SK-MEL-5 (cell line): ENCODE results near the gene RNF224. TPM values are rescaled to one million over a fixed set of nuclear protein-coding genes. Genes with fewer than 3 reads are reported as not detected.

Experiments
- DNase-seq: peaks from one replicate; pipeline ENCODE4 v3.0.0-alpha.2; 2016; ENCODE audit warnings: low read depth, low spot score
- in situ Hi-C: cut with HindIII; loops from 2 replicates; pipeline ENCODE4 v1.10.0; 2016; ENCODE audit warnings: low sequenced_read_pairs, high pct_unique_total_duplicates, low pct_unique_long_range_greater_than_20kb
- total RNA-seq: library from RNA; depleted of rRNA; stranded (reverse); fragments of >200 nt; shearing (Covaris generic); gene quantifications from 2 replicates; pipeline ENCODE4 v1.2.3, GENCODE V29; 2014

RNF224 gene
- total RNA-seq, 1 experiment from 2014 or later: not detected

- DNase-seq: no peak
- in situ Hi-C loops: no loop called here
These were observed 36.9 kb upstream of the RNF224 start for GRCh38 chr9:137190315-137190856.

- no peak for DNase-seq
- in situ Hi-C loops: no loop called here
These were observed 36.1 kb upstream of the RNF224 start for GRCh38 chr9:137191245-137191644.

GRCh38 chr9:137191691-137192447 lies 35.4 kb upstream of the RNF224 start:
- in situ Hi-C loops: no loop called here

GRCh38 chr9:137192448-137192780 lies 34.9 kb upstream of the RNF224 start:
- in situ Hi-C loops: no loop called here
- DNase-seq: no peak

More at GRCh38 chr9:137191691-137192447, 35.4 kb upstream of the RNF224 start:
- DNase-seq: no peak

- in situ Hi-C loops: no loop called here
- DNase-seq: no peak
These were observed 34.4 kb upstream of the RNF224 start for GRCh38 chr9:137192859-137193258.

- DNase-seq: no peak
- in situ Hi-C loops: no loop called here
These were observed 33.5 kb upstream of the RNF224 start for GRCh38 chr9:137193771-137194170.

- DNase-seq: peak; percentile 27
- in situ Hi-C loops: no loop called here
These were observed 32.9 kb upstream of the RNF224 start for GRCh38 chr9:137194388-137194787.

- no peak for DNase-seq
- in situ Hi-C loops: no loop called here
These were observed 32.4 kb upstream of the RNF224 start for GRCh38 chr9:137194909-137195308.

- DNase-seq: no peak
- in situ Hi-C loops: no loop called here
These were observed 31.6 kb upstream of the RNF224 start for GRCh38 chr9:137195525-137196220.

- in situ Hi-C loops: no loop called here
- DNase-seq: no peak
These were observed 29.0 kb upstream of the RNF224 start for GRCh38 chr9:137198051-137198901.

GRCh38 chr9:137198902-137199283 lies 28.4 kb upstream of the RNF224 start:
- in situ Hi-C loops: no loop called here

GRCh38 chr9:137199411-137200121 lies 27.7 kb upstream of the RNF224 start:
- DNase-seq: no peak
- in situ Hi-C loops: no loop called here

More at GRCh38 chr9:137198902-137199283, 28.4 kb upstream of the RNF224 start:
- no peak for DNase-seq

- in situ Hi-C loops: no loop called here
These were observed 26.7 kb upstream of the RNF224 start, which contains the start of gene TPRN for GRCh38 chr9:137200311-137201204. TPRN (minus strand) TSS chr9:137200741; CDS start chr9:137200711, 30 bp downstream.

GRCh38 chr9:137201205-137201868 lies 26.0 kb upstream of the RNF224 start:
- in situ Hi-C loops: no loop called here
- DNase-seq: no peak

More at GRCh38 chr9:137200311-137201204, 26.7 kb upstream of the RNF224 start, which contains the start of gene TPRN:
- DNase-seq: peak; percentile 100

GRCh38 chr9:137202966-137203365 lies 24.3 kb upstream of the RNF224 start:
- DNase-seq: no peak
- in situ Hi-C loops: no loop called here

- DNase-seq: no peak
- in situ Hi-C loops: no loop called here
These were observed 22.6 kb upstream of the RNF224 start for GRCh38 chr9:137204731-137205125.
